ENCODE measurements around the gene AK6.

GRCh38 chr5:69418554-69418953, 49.2 kb upstream of the AK6 start:
- no peak for TF ChIP-seq CTCF (IDR thresholded peaks at IDR 0.05)
- TF ChIP-seq POLR2AphosphoS5 (IDR thresholded peaks at IDR 0.05): no peak

All from sigmoid colon (tissue), 4 donors.